BLaER1 treated with 17β-estradiol and CSF1 and Interleukin-3, amounts not matched to agents 10 nM and 100 nM (cell line): ENCODE measurements around the gene ITFG1.
"Not testable (repeated sequence)": the region's sequence is repeated elsewhere in the genome, so short reads cannot be mapped to it uniquely, and the experiment has no call there.

Source experiments
- H3K27ac ChIP-seq, 11 experiments: shearing (Covaris generic); formaldehyde crosslinking; 2 replicates each; pipeline ENCODE4 v1.8.1; 2022
- H3K27me3 ChIP-seq, 11 experiments: shearing (Covaris generic); formaldehyde crosslinking; 2 replicates each; pipeline ENCODE4 v1.8.1; 2022
- H3K36me3 ChIP-seq, 11 experiments: shearing (Covaris generic); formaldehyde crosslinking; 2 replicates each; pipeline ENCODE4 v1.8.1; 2022
- H3K4me1 ChIP-seq, 10 experiments: shearing (Covaris generic); formaldehyde crosslinking; 2 replicates each; pipeline ENCODE4 v1.8.1; 2022
- H3K4me2 ChIP-seq, 11 experiments: shearing (Covaris generic); formaldehyde crosslinking; 2 replicates each; pipeline ENCODE4 v1.8.1; 2022
- H3K4me3 ChIP-seq, 10 experiments: shearing (Covaris generic); formaldehyde crosslinking; 2 replicates each; pipeline ENCODE4 v1.8.1; 2022
- H3K9ac ChIP-seq, 11 experiments: shearing (Covaris generic); formaldehyde crosslinking; 2 replicates each; pipeline ENCODE4 v1.8.1; 2022
- H3K9me3 ChIP-seq, 11 experiments: shearing (Covaris generic); formaldehyde crosslinking; replicated peaks in 1 of 11; 2 replicates each; pipeline ENCODE4 v1.8.1; 2022
- H4K20me1 ChIP-seq, 11 experiments: shearing (Covaris generic); formaldehyde crosslinking; 2 replicates each; pipeline ENCODE4 v1.8.1; 2022
- Cebpa-rat ChIP-seq, 11 experiments: shearing (Covaris generic); IDR thresholded peaks; 2 replicates each; pipeline ENCODE4 v1.8.1; 2022

Gene ITFG1

DNA sequence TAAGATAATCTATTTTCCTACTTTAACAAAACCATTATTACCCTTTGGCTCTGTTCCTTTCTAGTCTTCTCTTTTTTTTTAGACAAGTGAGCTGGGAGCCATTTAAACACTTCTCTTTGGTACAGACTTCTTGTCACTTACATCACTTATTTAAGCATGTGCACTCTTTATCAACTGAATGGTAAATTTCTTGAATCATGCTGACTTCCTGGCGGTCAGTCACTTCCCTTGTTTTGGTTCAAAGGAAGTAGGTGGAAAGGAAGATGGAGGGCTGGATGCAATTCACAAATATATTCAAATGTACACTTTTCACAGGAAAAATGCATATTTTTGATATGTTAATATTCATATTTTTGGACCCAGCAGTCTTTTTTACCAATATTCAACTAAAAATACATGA lies 97.1 kb downstream of the ITFG1 start:
- TF ChIP-seq Cebpa-rat (IDR thresholded peaks at IDR 0.05): no peak
- no peaks in the 10 kb centered on the region for H3K27me3 ChIP-seq
- H3K4me2 ChIP-seq: no peak overlapping the region
- H3K36me3 ChIP-seq: peaks cover 7 to 52% (median 20%) of the 10 kb centered on the region in 11 experiments; a peak in 21 of 22 replicates
- H3K4me3 ChIP-seq: no peak overlapping the region
- no peak overlapping the region for H3K9ac ChIP-seq
- H3K4me1 ChIP-seq: no peaks in the 10 kb centered on the region
- no peaks in the 10 kb centered on the region for H4K20me1 ChIP-seq
- H3K9me3 ChIP-seq: no peaks in the 10 kb centered on the region
- no peak overlapping the region for H3K27ac ChIP-seq

DNA sequence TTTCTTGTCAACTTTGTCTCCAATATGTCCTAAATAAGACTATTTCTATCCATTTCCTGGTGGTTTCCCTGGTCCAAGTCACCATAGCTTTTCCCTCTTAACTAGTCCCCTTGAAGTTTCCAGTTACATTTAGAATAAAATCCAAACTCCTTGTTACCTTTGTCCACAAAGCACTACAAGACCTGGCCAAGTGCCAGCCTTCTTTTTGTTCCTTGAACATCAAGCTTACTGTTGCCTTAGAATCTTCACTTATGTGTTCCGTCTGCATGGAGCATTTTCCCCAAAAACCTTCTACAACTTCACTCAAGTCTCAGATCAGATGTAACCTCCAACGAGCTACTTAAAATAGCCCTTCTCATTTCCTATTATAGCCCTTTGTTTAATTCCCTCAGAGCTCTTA lies 101.4 kb downstream of the ITFG1 start:
- Histone ChIP-seq H3K27me3 (no peaks in the 10 kb centered on the region), H3K4me3 (no peak overlapping the region), H3K4me2 (no peak overlapping the region), H3K9ac (no peak overlapping the region), H3K36me3 (peaks cover 0 to 68% (median 20%) of the 10 kb centered on the region in 11 experiments; a peak in 21 of 22 replicates), H4K20me1 (no peaks in the 10 kb centered on the region), H3K4me1 (no peaks in the 10 kb centered on the region), H3K9me3 (peaks cover under 1 to 9% (median 6%) of the 10 kb centered on the region in 11 experiments; a peak in 14 of 22 replicates), H3K27ac (no peak overlapping the region)
- no peak for TF ChIP-seq Cebpa-rat (IDR thresholded peaks at IDR 0.05)

DNA sequence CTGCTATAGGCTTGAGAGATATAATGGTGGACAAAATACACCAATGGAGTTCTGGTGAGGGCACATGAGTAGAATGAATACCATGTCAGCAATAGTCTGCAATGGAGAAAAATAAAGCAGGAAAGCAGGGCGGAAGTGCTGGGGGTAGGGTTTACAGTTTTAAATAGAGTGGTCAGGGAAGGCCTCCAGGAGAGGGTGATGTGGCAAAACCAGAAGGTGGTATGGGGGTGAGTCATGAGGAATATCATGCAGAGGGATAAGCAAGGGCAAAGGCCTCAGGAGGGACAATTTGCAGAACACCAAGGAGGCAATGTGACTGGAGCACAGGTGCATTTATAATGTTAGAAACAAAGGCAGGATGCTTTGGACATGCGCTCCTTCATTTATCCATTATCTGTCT lies 102.0 kb downstream of the ITFG1 start:
- Histone ChIP-seq H3K36me3 (peaks cover 0 to 68% (median 20%) of the 10 kb centered on the region in 11 experiments; a peak in 20 of 22 replicates), H3K9ac (no peak overlapping the region), H3K4me1 (no peaks in the 10 kb centered on the region), H3K4me2 (no peak overlapping the region), H3K9me3 (peaks cover 8 to 16% (median 12%) of the 10 kb centered on the region in 11 experiments; a peak in 19 of 22 replicates), H4K20me1 (no peaks in the 10 kb centered on the region), H3K27me3 (no peaks in the 10 kb centered on the region), H3K27ac (no peak overlapping the region), H3K4me3 (no peak overlapping the region)
- no peak for TF ChIP-seq Cebpa-rat (IDR thresholded peaks at IDR 0.05)

DNA sequence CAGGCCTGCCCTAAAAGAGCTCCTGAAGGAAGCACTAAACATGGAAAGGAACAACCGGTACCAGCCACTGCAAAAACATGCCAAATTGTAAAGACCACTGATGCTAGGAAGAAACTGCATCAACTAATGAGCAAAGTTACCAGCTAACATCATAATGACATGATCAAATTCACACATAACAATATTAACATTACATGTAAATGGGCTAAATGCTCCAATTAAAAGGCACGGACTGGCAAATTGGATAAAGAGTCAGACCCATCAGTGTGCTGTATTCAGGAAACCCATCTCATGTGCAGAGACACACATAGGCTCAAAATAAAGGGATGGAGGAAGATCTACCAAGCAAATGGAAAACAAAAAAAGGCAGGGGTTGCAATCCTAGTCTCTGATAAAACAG lies 111.8 kb downstream of the ITFG1 start:
- not testable (repeated sequence) for H3K9ac ChIP-seq, H3K4me2 ChIP-seq, H3K4me3 ChIP-seq, H3K4me1 ChIP-seq, H3K27me3 ChIP-seq, H4K20me1 ChIP-seq, H3K27ac ChIP-seq
- peaks cover 40 to 67% (median 55%) of the 10 kb centered on the region in 11 experiments for H3K9me3 ChIP-seq
- H3K36me3 ChIP-seq: peaks cover 12 to 46% (median 20%) of the 10 kb centered on the region in 11 experiments; a peak in 19 of 22 replicates

DNA sequence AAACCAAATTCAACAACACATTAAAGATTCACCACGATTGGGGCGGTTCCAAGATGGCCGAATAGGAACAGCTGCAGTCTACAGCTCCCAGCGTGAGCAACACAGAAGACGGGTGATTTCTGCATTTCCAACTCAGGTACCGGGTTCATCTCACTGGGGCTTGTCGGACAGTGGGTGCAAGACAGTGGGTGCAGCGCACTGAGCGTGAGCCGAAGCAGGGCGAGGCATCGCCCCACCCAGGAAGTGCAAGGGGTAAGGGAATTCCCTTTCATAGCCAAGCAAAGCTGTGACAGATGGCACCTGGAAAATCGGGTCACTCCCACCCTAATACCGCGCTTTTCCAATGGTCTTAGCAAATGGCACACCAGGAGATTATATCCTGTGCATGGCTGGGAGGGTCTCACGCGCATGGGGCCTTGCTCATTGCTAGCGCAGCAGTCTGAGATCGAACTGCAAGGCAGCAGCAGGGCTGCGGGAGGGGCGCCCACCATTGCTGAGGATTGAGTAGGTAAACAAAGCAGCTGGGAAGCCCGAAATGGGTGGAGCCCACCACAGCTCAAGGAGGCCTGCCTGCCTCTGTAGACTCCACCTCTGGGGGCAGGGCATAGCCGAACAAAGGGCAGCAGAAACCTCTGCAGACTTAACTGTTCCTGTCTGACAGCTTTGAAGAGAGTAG lies 113.7 kb downstream of the ITFG1 start:
- not testable (repeated sequence) for H3K4me3 ChIP-seq, H3K4me2 ChIP-seq, H3K27ac ChIP-seq, H4K20me1 ChIP-seq, H3K27me3 ChIP-seq, H3K9ac ChIP-seq, H3K4me1 ChIP-seq
- H3K9me3 ChIP-seq: peaks cover 22 to 49% (median 38%) of the 10 kb centered on the region in 11 experiments
- H3K36me3 ChIP-seq: peaks cover 12 to 33% (median 17%) of the 10 kb centered on the region in 11 experiments; a peak in 19 of 22 replicates

DNA sequence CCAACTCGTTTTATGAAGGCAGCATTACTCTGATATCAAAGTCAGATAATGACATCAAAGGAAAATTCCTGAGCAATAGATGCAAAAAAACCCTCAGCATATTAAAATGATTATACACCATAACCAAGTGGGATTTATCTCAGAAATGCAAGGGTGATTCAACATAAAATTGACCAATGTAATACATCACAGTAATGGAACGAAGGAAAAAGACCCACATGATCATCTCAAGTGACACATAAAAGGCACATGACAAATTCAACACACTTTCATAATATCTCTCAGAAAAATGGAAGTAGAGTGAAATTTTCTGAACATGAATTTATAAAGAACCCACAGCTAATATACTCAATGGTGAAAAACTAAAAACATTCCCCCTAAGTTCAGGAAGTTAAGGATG lies 118.8 kb downstream of the ITFG1 start:
- TF ChIP-seq Cebpa-rat (IDR thresholded peaks at IDR 0.05): no peak
- Histone ChIP-seq H3K9me3 (peaks cover 21 to 45% (median 26%) of the 10 kb centered on the region in 11 experiments), H3K4me1 (no peaks in the 10 kb centered on the region), H3K4me2 (no peak overlapping the region), H3K27me3 (no peaks in the 10 kb centered on the region), H3K9ac (no peak overlapping the region), H4K20me1 (no peaks in the 10 kb centered on the region), H3K36me3 (peaks cover 13 to 45% (median 26%) of the 10 kb centered on the region in 11 experiments; a peak in 21 of 22 replicates), H3K27ac (no peak overlapping the region), H3K4me3 (no peak overlapping the region)

DNA sequence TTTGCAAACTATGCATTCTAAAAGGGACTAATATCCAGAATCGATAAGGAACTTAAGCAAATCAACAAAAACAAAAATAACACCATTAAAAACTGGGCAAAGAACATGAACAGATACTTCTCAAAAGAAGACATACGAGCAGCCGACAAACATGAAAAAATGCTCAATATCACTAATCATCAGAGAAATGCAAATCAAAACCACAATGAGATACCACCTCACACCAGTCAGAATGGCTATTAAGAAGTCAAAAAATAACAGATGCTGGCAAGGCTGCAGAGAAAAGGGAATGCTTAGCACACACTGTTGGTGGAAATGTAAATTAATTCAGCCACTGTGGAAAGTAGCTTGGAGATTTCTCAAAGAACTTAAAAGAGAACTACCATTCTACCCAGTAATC lies 130.3 kb downstream of the ITFG1 start:
- H3K27ac ChIP-seq, H3K4me1 ChIP-seq, H3K4me2 ChIP-seq, H3K4me3 ChIP-seq, H3K9ac ChIP-seq, H4K20me1 ChIP-seq, H3K27me3 ChIP-seq: not testable (repeated sequence)
- Histone ChIP-seq H3K9me3 (peaks cover 0 to 11% (median 6%) of the 10 kb centered on the region in 11 experiments; a peak in 10 of 22 replicates), H3K36me3 (peaks cover 0 to 12% (median 0%) of the 10 kb centered on the region in 11 experiments; a peak in 6 of 22 replicates)

DNA sequence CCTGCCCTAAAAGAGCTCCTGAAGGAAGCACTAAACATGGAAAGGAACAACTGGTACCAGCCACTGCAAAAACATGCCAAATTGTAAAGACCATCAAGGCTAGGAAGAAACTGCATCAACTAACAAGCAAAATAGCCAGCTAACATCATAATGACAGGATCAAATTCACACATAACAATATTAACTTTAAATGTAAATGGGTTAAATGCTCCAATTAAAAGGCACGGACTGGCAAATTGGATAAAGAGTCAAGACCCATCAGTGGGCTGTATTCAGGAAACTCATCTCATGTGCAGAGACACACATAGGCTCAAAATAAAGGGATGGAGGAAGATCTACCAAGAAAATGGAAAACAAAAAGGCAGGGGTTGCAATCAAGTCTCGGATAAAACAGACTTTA lies 136.6 kb downstream of the ITFG1 start:
- H4K20me1 ChIP-seq, H3K9ac ChIP-seq, H3K36me3 ChIP-seq, H3K27ac ChIP-seq, H3K27me3 ChIP-seq, H3K4me2 ChIP-seq, H3K4me1 ChIP-seq, H3K4me3 ChIP-seq: not testable (repeated sequence)
- H3K9me3 ChIP-seq: peaks cover 4 to 14% (median 10%) of the 10 kb centered on the region in 11 experiments; a peak in 15 of 22 replicates

DNA sequence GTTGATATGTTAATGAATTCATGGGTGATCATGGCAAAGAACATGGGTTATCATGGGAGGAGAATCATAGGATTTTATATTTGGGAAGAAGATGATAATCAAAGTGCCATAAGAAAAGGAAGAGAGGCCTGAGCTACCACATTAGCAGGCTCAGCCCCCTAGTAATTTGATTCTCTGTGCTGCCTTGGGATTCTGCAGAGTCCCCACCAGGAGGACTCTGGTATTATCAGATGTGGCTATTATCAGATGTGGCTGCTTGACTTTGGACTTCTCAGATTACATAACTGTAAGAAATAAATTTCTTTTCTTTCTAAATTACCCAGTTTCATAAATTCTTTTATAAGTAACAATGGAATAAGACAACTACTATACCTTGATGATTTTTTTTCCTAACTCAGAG lies 137.6 kb downstream of the ITFG1 start:
- peaks cover 0 to 8% (median 0%) of the 10 kb centered on the region in 11 experiments; a peak in 2 of 22 replicates for H3K36me3 ChIP-seq
- no peak overlapping the region for H3K4me3 ChIP-seq
- no peaks in the 10 kb centered on the region for H4K20me1 ChIP-seq
- no peaks in the 10 kb centered on the region for H3K4me1 ChIP-seq
- no peak overlapping the region for H3K27ac ChIP-seq
- no peak overlapping the region for H3K4me2 ChIP-seq
- peaks cover 4 to 14% (median 10%) of the 10 kb centered on the region in 11 experiments; a peak in 15 of 22 replicates for H3K9me3 ChIP-seq
- no peak overlapping the region for H3K9ac ChIP-seq
- TF ChIP-seq Cebpa-rat (IDR thresholded peaks at IDR 0.05): no peak
- no peaks in the 10 kb centered on the region for H3K27me3 ChIP-seq
